ENCODE measurements around the gene UBE3B.

Gene UBE3B

GRCh38 chr12:109525279-109525585, 47.8 kb downstream of the UBE3B start:
- no peak overlapping the region for H3K4me3 ChIP-seq
- DNase-seq (ENCODE audit: low spot score in 2 of 2): no peak
- no peaks in the 10 kb centered on the region for H3K4me1 ChIP-seq
- no peaks in the 10 kb centered on the region for H3K9me3 ChIP-seq
- H3K27me3 ChIP-seq (ENCODE audit: low read depth): no peaks in the 10 kb centered on the region
- peaks cover 22% of the 10 kb centered on the region for H3K36me3 ChIP-seq (replicated peaks)
- in situ Hi-C loops (cut with MboI; ENCODE audit: low sequenced_read_pairs): no loop called here

- in situ Hi-C loops (cut with MboI; ENCODE audit: low sequenced_read_pairs): no loop called here
- peaks cover 16% of the 10 kb centered on the region for H3K36me3 ChIP-seq (replicated peaks)
- H3K4me3 ChIP-seq: no peak overlapping the region
These were observed 50.2 kb downstream of the UBE3B start for GRCh38 chr12:109527489-109528123.

GRCh38 chr12:109529691-109530640, 52.5 kb downstream of the UBE3B start:
- DNase-seq (ENCODE audit: low spot score in 2 of 2): no peak
- H3K4me3 ChIP-seq: no peak overlapping the region
- H3K4me1 ChIP-seq: no peaks in the 10 kb centered on the region
- H3K36me3 ChIP-seq (replicated peaks): peaks cover 11% of the 10 kb centered on the region
- H3K27me3 ChIP-seq (ENCODE audit: low read depth): no peaks in the 10 kb centered on the region
- in situ Hi-C loops (cut with MboI; ENCODE audit: low sequenced_read_pairs): no loop called here
- H3K9me3 ChIP-seq: no peaks in the 10 kb centered on the region

More at GRCh38 chr12:109527489-109528123, 50.2 kb downstream of the UBE3B start:
- Histone ChIP-seq H3K4me1 (no peaks in the 10 kb centered on the region), H3K27me3 (ENCODE audit: low read depth) (no peaks in the 10 kb centered on the region), H3K9me3 (no peaks in the 10 kb centered on the region)
- DNase-seq (ENCODE audit: low spot score in 2 of 2): no peak

- H3K9me3 ChIP-seq: no peaks in the 10 kb centered on the region
- H3K36me3 ChIP-seq (replicated peaks): peaks cover 4% of the 10 kb centered on the region
- no peaks in the 10 kb centered on the region for H3K4me1 ChIP-seq
- no peaks in the 10 kb centered on the region for H3K27me3 ChIP-seq (ENCODE audit: low read depth)
- in situ Hi-C loops (cut with MboI; ENCODE audit: low sequenced_read_pairs): no loop called here
- H3K4me3 ChIP-seq: no peak overlapping the region
- DNase-seq (ENCODE audit: low spot score in 2 of 2): no peak
These were observed 54.0 kb downstream of the UBE3B start for GRCh38 chr12:109531411-109531810.

GRCh38 chr12:109532721-109533486, 55.5 kb downstream of the UBE3B start:
- Histone ChIP-seq H3K9me3 (no peaks in the 10 kb centered on the region), H3K4me1 (no peaks in the 10 kb centered on the region), H3K36me3 (replicated peaks) (peaks cover 4% of the 10 kb centered on the region), H3K4me3 (no peak overlapping the region), H3K27me3 (ENCODE audit: low read depth) (no peaks in the 10 kb centered on the region)
- in situ Hi-C loops (cut with MboI; ENCODE audit: low sequenced_read_pairs): no loop called here
- DNase-seq (ENCODE audit: low spot score in 2 of 2): no peak

- in situ Hi-C loops (cut with MboI; ENCODE audit: low sequenced_read_pairs): no loop called here
- H3K4me3 ChIP-seq: no peak overlapping the region
- peaks cover 4% of the 10 kb centered on the region for H3K36me3 ChIP-seq (replicated peaks)
- no peak for DNase-seq (ENCODE audit: low spot score in 2 of 2)
- H3K4me1 ChIP-seq: no peaks in the 10 kb centered on the region
- no peaks in the 10 kb centered on the region for H3K9me3 ChIP-seq
- H3K27me3 ChIP-seq (ENCODE audit: low read depth): no peaks in the 10 kb centered on the region
These were observed 56.0 kb downstream of the UBE3B start for GRCh38 chr12:109533487-109533740.

- peaks cover 4% of the 10 kb centered on the region for H3K36me3 ChIP-seq (replicated peaks)
These were observed 57.0 kb downstream of the UBE3B start for GRCh38 chr12:109534456-109534855.

GRCh38 chr12:109535231-109535862, 57.9 kb downstream of the UBE3B start:
- Histone ChIP-seq H3K27me3 (ENCODE audit: low read depth) (no peaks in the 10 kb centered on the region), H3K4me1 (no peaks in the 10 kb centered on the region), H3K9me3 (no peaks in the 10 kb centered on the region), H3K4me3 (no peak overlapping the region), H3K36me3 (replicated peaks) (peaks cover 3% of the 10 kb centered on the region)
- no peak for DNase-seq (ENCODE audit: low spot score in 2 of 2)
- in situ Hi-C loops (cut with MboI; ENCODE audit: low sequenced_read_pairs): no loop called here

More at GRCh38 chr12:109534456-109534855, 57.0 kb downstream of the UBE3B start:
- Histone ChIP-seq H3K9me3 (no peaks in the 10 kb centered on the region), H3K4me3 (no peak overlapping the region), H3K4me1 (no peaks in the 10 kb centered on the region), H3K27me3 (ENCODE audit: low read depth) (no peaks in the 10 kb centered on the region)
- DNase-seq (ENCODE audit: low spot score in 2 of 2): no peak
- in situ Hi-C loops (cut with MboI; ENCODE audit: low sequenced_read_pairs): no loop called here

GRCh38 chr12:109535863-109536250, 58.4 kb downstream of the UBE3B start:
- H3K4me1 ChIP-seq: no peaks in the 10 kb centered on the region
- H3K27me3 ChIP-seq (ENCODE audit: low read depth): no peaks in the 10 kb centered on the region
- no peak for DNase-seq (ENCODE audit: low spot score in 2 of 2)
- no peak overlapping the region for H3K4me3 ChIP-seq
- no peaks in the 10 kb centered on the region for H3K9me3 ChIP-seq
- in situ Hi-C loops (cut with MboI; ENCODE audit: low sequenced_read_pairs): no loop called here
- no peaks in the 10 kb centered on the region for H3K36me3 ChIP-seq (replicated peaks)

- in situ Hi-C loops (cut with MboI; ENCODE audit: low sequenced_read_pairs): no loop called here
These were observed 59.7 kb downstream of the UBE3B start for GRCh38 chr12:109537136-109537535.

GRCh38 chr12:109538191-109538863, 60.9 kb downstream of the UBE3B start:
- H3K9me3 ChIP-seq: no peaks in the 10 kb centered on the region
- no peak overlapping the region for H3K4me3 ChIP-seq
- DNase-seq (ENCODE audit: low spot score in 2 of 2): no peak
- no peaks in the 10 kb centered on the region for H3K27me3 ChIP-seq (ENCODE audit: low read depth)
- no peaks in the 10 kb centered on the region for H3K36me3 ChIP-seq (replicated peaks)
- H3K4me1 ChIP-seq: no peaks in the 10 kb centered on the region
- in situ Hi-C loops (cut with MboI; ENCODE audit: low sequenced_read_pairs): no loop called here

More at GRCh38 chr12:109537136-109537535, 59.7 kb downstream of the UBE3B start:
- Histone ChIP-seq H3K9me3 (no peaks in the 10 kb centered on the region), H3K36me3 (replicated peaks) (no peaks in the 10 kb centered on the region), H3K27me3 (ENCODE audit: low read depth) (no peaks in the 10 kb centered on the region), H3K4me3 (no peak overlapping the region), H3K4me1 (no peaks in the 10 kb centered on the region)
- DNase-seq (ENCODE audit: low spot score in 2 of 2): no peak

GRCh38 chr12:109539508-109539907, 62.1 kb downstream of the UBE3B start:
- in situ Hi-C loops (cut with MboI; ENCODE audit: low sequenced_read_pairs): no loop called here
- no peaks in the 10 kb centered on the region for H3K4me1 ChIP-seq
- no peaks in the 10 kb centered on the region for H3K36me3 ChIP-seq (replicated peaks)
- no peaks in the 10 kb centered on the region for H3K27me3 ChIP-seq (ENCODE audit: low read depth)
- no peak for DNase-seq (ENCODE audit: low spot score in 2 of 2)
- no peak overlapping the region for H3K4me3 ChIP-seq
- H3K9me3 ChIP-seq: no peaks in the 10 kb centered on the region

Data from HAP-1 (cell line).